Activated CD8-positive, alpha-beta memory T cell treated with anti-CD3 and anti-CD28 coated beads for 24 hours (primary cell): Measurements from ENCODE around the gene SIGLEC14.

Experiments
- DNase-seq: peaks from one replicate; pipeline ENCODE4 v3.0.0-alpha.2; 2020

Gene SIGLEC14

GRCh38 chr19:51610576-51610975 lies 36.0 kb downstream of the SIGLEC14 start:
- DNase-seq = no peak

- DNase-seq = peak; percentile 76
These were observed 38.6 kb downstream of the SIGLEC14 start for GRCh38 chr19:51607920-51608562.

GRCh38 chr19:51607077-51607476 lies 39.5 kb downstream of the SIGLEC14 start:
- DNase-seq = no peak

- no peak for DNase-seq
These were observed 44.3 kb downstream of the SIGLEC14 start for GRCh38 chr19:51602189-51602854.

GRCh38 chr19:51600940-51601580 lies 45.6 kb downstream of the SIGLEC14 start:
- no peak for DNase-seq

GRCh38 chr19:51599084-51599483 lies 47.5 kb downstream of the SIGLEC14 start:
- no peak for DNase-seq

- no peak for DNase-seq
These were observed 48.3 kb downstream of the SIGLEC14 start for GRCh38 chr19:51598159-51598915.

GRCh38 chr19:51595190-51596175 lies 51.1 kb downstream of the SIGLEC14 start:
- no peak for DNase-seq

- DNase-seq = no peak
These were observed 51.9 kb downstream of the SIGLEC14 start for GRCh38 chr19:51594774-51595109.

GRCh38 chr19:51593969-51594773 lies 52.5 kb downstream of the SIGLEC14 start:
- DNase-seq = peak; percentile 97

GRCh38 chr19:51593138-51593890 lies 53.3 kb downstream of the SIGLEC14 start:
- no peak for DNase-seq
